MCF 10A (cell line): Measurements from ENCODE around the gene NCK2. TPM values are rescaled to one million over a fixed set of nuclear protein-coding genes. Genes with fewer than 3 reads are reported as not detected.

ENCODE experiments used
- BruUV-seq: library from RNA; stranded (reverse); fragments of 400-500 nt; replicated peaks from 2 replicates; lab custom pipeline; 2021; lab: Mats Ljungman, UMichigan
- CTCF ChIA-PET: fragments of 300-600 bp; sonication (Branson Sonifier 250); formaldehyde crosslinking; extraction: SDS; loops from one replicate; lab custom pipeline; 2021; ENCODE audit warnings: antibody characterized with exemption, inconsistent platforms; lab: Yijun Ruan, JAX
- POLR2A ChIA-PET: fragments of 300-600, 350-650 bp; sonication (Branson Sonifier 250); formaldehyde crosslinking; extraction: SDS; loops from one replicate; lab custom pipeline; 2020; ENCODE audit warnings: antibody characterized with exemption, inconsistent platforms; lab: Yijun Ruan, JAX
- DNase-seq: peaks from one replicate; pipeline ENCODE4 v3.0.0-alpha.2; 2018; ENCODE audit not compliant: unreplicated experiment
- H3K27ac Mint-ChIP-seq: one replicate; pipeline ENCODE4 v1.8.0; 2022; ENCODE audit warnings: mild to moderate bottlenecking, low read depth, mixed read lengths; ENCODE audit not compliant: unreplicated experiment
- H3K27me3 Mint-ChIP-seq: one replicate; pipeline ENCODE4 v1.8.0; 2022; ENCODE audit warnings: mixed read lengths; ENCODE audit not compliant: insufficient read depth, unreplicated experiment
- H3K36me3 Mint-ChIP-seq: one replicate; pipeline ENCODE4 v1.8.0; 2022; ENCODE audit warnings: mild to moderate bottlenecking, moderate library complexity, mixed read lengths; ENCODE audit not compliant: insufficient read depth, unreplicated experiment
- H3K4me1 Mint-ChIP-seq: one replicate; pipeline ENCODE4 v1.8.0; 2022; ENCODE audit warnings: mixed read lengths; ENCODE audit not compliant: insufficient read depth, unreplicated experiment
- H3K4me3 Mint-ChIP-seq: one replicate; pipeline ENCODE4 v1.8.0; 2022; ENCODE audit warnings: mild to moderate bottlenecking, moderate library complexity, mixed read lengths; ENCODE audit not compliant: unreplicated experiment
- H3K9me3 Mint-ChIP-seq: one replicate; pipeline ENCODE4 v1.8.0; 2022; ENCODE audit warnings: mixed read lengths; ENCODE audit not compliant: unreplicated experiment
- intact Hi-C: fragments of 100-400 bp; cut with micrococcal nuclease; formaldehyde crosslinking; loops from 2 replicates; pipeline ENCODE4 v1.14.1; 2022
- total RNA-seq: library from RNA; stranded (reverse); gene quantifications from 2 replicates; pipeline ENCODE4 v1.2.3, GENCODE V29; 2022
- TF ChIP-seq, protein P1 (sequence below): fragments of 200-600 bp; IDR thresholded peaks from one replicate; pipeline ENCODE4 v1.8.0; 2022; ENCODE audit warnings: antibody characterized with exemption, mild to moderate bottlenecking; ENCODE audit not compliant: unreplicated experiment

The NCK2 gene
- total RNA-seq, 1 experiment from 2014 or later: 36.5 TPM

DNA sequence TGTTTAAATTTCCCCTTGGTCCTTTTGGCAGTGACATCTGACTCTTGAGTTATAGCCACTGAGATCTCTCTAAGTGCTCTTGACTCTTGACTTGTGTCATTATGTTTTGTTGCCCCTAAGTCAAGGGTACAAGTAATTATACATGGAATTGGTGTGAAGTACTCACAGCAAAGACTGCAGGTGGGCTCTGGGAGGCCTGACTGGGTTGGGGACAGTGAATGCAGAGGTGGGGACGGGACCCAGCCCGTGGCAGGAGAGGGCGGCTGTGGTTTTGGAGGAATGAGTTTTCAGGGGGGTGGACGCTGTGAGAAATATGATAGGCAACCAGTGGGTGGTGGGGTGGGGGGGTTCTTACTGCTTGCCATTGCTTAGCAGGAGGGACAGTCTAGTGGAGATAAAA is 97.8 kb downstream of the NCK2 start:
- Mint-ChIP-seq H3K27me3 (no peaks in the 10 kb centered on the region), H3K36me3 (peaks cover 6% of the 10 kb centered on the region), H3K27ac (no peak overlapping the region), H3K9me3 (no peaks in the 10 kb centered on the region), H3K4me1 (peaks cover 5% of the 10 kb centered on the region), H3K4me3 (no peak overlapping the region)
- TF ChIP-seq, protein P1, sequence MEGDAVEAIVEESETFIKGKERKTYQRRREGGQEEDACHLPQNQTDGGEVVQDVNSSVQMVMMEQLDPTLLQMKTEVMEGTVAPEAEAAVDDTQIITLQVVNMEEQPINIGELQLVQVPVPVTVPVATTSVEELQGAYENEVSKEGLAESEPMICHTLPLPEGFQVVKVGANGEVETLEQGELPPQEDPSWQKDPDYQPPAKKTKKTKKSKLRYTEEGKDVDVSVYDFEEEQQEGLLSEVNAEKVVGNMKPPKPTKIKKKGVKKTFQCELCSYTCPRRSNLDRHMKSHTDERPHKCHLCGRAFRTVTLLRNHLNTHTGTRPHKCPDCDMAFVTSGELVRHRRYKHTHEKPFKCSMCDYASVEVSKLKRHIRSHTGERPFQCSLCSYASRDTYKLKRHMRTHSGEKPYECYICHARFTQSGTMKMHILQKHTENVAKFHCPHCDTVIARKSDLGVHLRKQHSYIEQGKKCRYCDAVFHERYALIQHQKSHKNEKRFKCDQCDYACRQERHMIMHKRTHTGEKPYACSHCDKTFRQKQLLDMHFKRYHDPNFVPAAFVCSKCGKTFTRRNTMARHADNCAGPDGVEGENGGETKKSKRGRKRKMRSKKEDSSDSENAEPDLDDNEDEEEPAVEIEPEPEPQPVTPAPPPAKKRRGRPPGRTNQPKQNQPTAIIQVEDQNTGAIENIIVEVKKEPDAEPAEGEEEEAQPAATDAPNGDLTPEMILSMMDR: no peak
- CTCF ChIA-PET: no interaction called here
- POLR2A ChIA-PET: no interaction called here
- BruUV-seq: no TSS peak
- DNase-seq: no peak
- intact Hi-C loops: no loop called here

DNA sequence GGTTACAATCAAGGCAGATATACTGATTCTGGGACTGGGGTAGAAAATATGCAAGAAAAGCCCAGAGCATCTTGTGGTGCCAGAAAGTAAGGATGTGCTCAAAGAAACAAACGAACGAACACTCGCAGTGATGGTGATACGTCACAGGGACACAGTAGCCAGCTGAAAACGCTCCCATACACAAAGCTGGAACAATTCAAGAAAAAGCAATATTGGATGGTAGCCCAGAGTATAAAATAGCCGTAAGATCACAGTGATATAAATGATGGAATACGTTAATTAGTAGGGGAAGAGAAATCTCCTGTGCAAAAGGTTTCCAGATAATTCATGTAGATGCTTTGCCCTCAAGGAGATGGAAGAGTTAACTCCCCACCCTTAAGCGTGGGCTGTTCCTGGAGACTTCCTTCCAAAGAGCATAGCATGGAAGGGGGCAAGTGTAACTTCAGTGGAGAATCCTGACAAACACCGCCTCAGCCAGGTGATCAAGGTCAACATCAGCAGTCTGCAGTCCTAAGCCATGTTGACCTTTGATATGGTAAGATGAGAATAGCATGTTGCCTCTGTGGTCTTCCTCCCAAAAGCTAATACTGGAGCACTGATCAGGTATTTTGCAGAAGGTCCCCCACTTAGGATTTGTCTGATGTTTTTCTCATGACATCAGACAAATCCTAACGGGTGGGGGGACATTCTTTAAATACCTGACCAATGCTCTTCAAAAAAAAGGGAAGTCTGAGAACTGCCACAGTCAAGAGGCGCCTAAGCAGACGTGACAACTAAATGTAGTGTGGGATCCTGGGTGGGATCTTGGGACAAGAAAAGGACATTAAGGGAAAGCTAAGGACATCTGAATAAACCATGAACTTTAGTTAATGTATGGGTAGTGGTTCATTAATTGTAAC is 99.0 kb downstream of the NCK2 start:
- no peaks in the 10 kb centered on the region for H3K27me3 Mint-ChIP-seq
- CTCF ChIA-PET: no interaction called here
- TF ChIP-seq, protein P1: no peak
- H3K9me3 Mint-ChIP-seq: no peaks in the 10 kb centered on the region
- POLR2A ChIA-PET: no interaction called here
- peaks cover 5% of the 10 kb centered on the region for H3K4me1 Mint-ChIP-seq
- intact Hi-C loops: no loop called here
- no peak for DNase-seq
- BruUV-seq: no TSS peak
- peaks cover 6% of the 10 kb centered on the region for H3K36me3 Mint-ChIP-seq
- no peak overlapping the region for H3K27ac Mint-ChIP-seq
- H3K4me3 Mint-ChIP-seq: no peak overlapping the region

DNA sequence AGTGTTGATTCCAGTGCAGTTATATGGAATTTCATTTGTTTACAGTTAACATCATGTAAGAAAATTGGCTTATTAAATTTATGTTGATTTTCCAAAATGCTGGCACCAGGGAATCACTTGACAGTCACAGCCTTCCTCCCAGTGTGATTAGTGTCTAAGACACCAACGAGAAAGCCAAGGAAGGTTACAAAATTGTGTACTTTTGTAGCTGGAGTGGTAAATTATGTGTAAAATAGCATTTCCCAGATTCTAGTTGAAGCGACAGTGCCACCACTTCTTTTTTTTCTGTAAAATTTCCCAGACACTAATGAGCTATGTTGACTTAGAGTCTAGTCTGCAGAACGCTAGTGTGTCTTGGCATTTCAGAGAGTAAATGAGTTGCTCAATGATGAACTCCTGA is 101.3 kb downstream of the NCK2 start:
- ChIA-PET CTCF (interaction anchor here (0.6 kb wide), 1 partner anchor 46 kb away, joined by 3 read pairs; no protein-coding TSS in a partner anchor), POLR2A (no interaction called here)
- H3K4me1 Mint-ChIP-seq: peaks cover 2% of the 10 kb centered on the region
- BruUV-seq: no TSS peak
- no peaks in the 10 kb centered on the region for H3K9me3 Mint-ChIP-seq
- no peak overlapping the region for H3K4me3 Mint-ChIP-seq
- H3K27me3 Mint-ChIP-seq: no peaks in the 10 kb centered on the region
- no peak overlapping the region for H3K27ac Mint-ChIP-seq
- peaks cover 6% of the 10 kb centered on the region for H3K36me3 Mint-ChIP-seq
- intact Hi-C loops: no loop called here
- no peak for DNase-seq
- TF ChIP-seq, protein P1: no peak

DNA sequence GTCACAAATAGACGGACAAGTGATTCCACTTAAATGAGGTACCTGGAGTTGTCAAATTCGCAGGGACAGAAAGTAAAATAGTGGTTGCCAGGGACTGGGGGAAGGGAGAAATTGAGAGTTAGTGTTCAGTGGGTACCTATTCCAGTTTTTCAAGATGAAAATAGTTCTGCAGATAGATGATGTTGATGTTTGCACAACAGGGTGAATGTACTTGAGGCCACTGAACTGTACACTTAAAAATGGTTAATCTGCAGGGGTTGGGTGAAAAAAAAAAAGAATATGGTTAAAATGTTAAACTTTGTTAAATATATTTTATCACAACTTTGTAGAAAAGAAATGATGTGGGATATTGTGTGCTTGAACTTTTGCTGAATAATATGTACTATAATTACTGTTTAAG is 102.3 kb downstream of the NCK2 start:
- TF ChIP-seq, protein P1: no peak
- Mint-ChIP-seq H3K4me1 (no peaks in the 10 kb centered on the region), H3K36me3 (peaks cover 6% of the 10 kb centered on the region), H3K9me3 (no peaks in the 10 kb centered on the region), H3K27ac (no peak overlapping the region), H3K27me3 (no peaks in the 10 kb centered on the region), H3K4me3 (no peak overlapping the region)
- DNase-seq: no peak
- POLR2A ChIA-PET: interaction anchor here (1.1 kb wide), 1 partner anchor 12 kb away, joined by 4 read pairs; no protein-coding TSS in a partner anchor
- intact Hi-C loops: no loop called here
- no TSS peak for BruUV-seq
- CTCF ChIA-PET: no interaction called here
